K562 (cell line): Measurements from ENCODE around the gene CCDC92. TPM values are rescaled to one million over a fixed set of nuclear protein-coding genes. Genes with fewer than 3 reads are reported as not detected.
A peak's percentile ranks its signal among the peaks of the same experiment; 100 is the strongest.

ENCODE experiments used
- ARID1B ChIP-seq: fragments of 450-650 bp; IDR thresholded peaks from 2 replicates; pipeline ENCODE4 v1.6.1; 2016; ENCODE audit warnings: antibody characterized with exemption, mild to moderate bottlenecking, inconsistent platforms
- CBX3 ChIP-seq, 2 experiments: IDR thresholded peaks; 1 replicate in 1 of 2; 2 replicates in 1 of 2; pipeline ENCODE4 v1.6.1; 2012; ENCODE audit warnings: inconsistent platforms in 2 of 2, low read length in 2 of 2, borderline replicate concordance in 1 of 2, control low read depth in 1 of 2
- CREM ChIP-seq: IDR thresholded peaks from 2 replicates; pipeline ENCODE4 v1.6.1; 2014; ENCODE audit warnings: antibody characterized with exemption, low read depth
- E2F6 ChIP-seq, 2 experiments: IDR thresholded peaks; 2 replicates each; pipeline ENCODE4 v1.6.1; 2011; ENCODE audit warnings: borderline replicate concordance in 1 of 2, control low read depth in 1 of 2, low read depth in 1 of 2, low read length in 1 of 2, mild to moderate bottlenecking in 1 of 2, mixed read lengths in 1 of 2, moderate library complexity in 1 of 2; ENCODE audit not compliant: insufficient read depth in 1 of 2, insufficient read length in 1 of 2, poor library complexity in 1 of 2, severe bottlenecking in 1 of 2; ENCODE audit errors: extremely low read depth in 1 of 2
- EHMT2 ChIP-seq: fragments of 450-650 bp; IDR thresholded peaks from 2 replicates; pipeline ENCODE4 v1.6.1; 2018; ENCODE audit warnings: antibody characterized with exemption
- FOXJ3 ChIP-seq: sonication (generic); formaldehyde crosslinking; IDR thresholded peaks from 2 replicates; pipeline ENCODE4 v1.4.0; 2020; ENCODE audit warnings: mild to moderate bottlenecking, missing genetic modification reagents
- KAT2B ChIP-seq: IDR thresholded peaks from one replicate; pipeline ENCODE4 v1.6.1; 2012; ENCODE audit warnings: low read depth, mild to moderate bottlenecking, control low read depth, inconsistent platforms, low read length, moderate library complexity
- KDM4B ChIP-seq, 2 experiments: fragments of 450-650 bp in 1 of 2; sonication (generic) in 1 of 2; IDR thresholded peaks; 2 replicates each; pipeline ENCODE4 v1.6.1; 2016 to 2017; ENCODE audit warnings: borderline replicate concordance in 2 of 2, antibody characterized with exemption in 1 of 2, low read depth in 1 of 2, mild to moderate bottlenecking in 1 of 2
- MEF2A ChIP-seq: IDR thresholded peaks from 2 replicates; pipeline ENCODE4 v1.6.1; 2011; ENCODE audit warnings: low read depth, mild to moderate bottlenecking, low read length, moderate library complexity; ENCODE audit not compliant: control insufficient read depth
- NFIX ChIP-seq: fragments of 250-450 bp; sonication (Bioruptor Pico); IDR thresholded peaks from 2 replicates; pipeline ENCODE4 v1.4.0; 2020; ENCODE audit warnings: low read depth, mild to moderate bottlenecking, moderate library complexity
- NR3C1 ChIP-seq: sonication (generic); formaldehyde crosslinking; IDR thresholded peaks from 2 replicates; pipeline ENCODE4 v1.8.1; 2022; ENCODE audit warnings: missing genetic modification reagents
- PHF21A ChIP-seq: fragments of 450-650 bp; IDR thresholded peaks from 2 replicates; pipeline ENCODE4 v1.6.1; 2017; ENCODE audit warnings: low read depth, borderline replicate concordance
- POLR2AphosphoS2 ChIP-seq: IDR thresholded peaks from 2 replicates; pipeline ENCODE4 v1.6.1; 2012; ENCODE audit warnings: low read length, improper control_type of control experiment
- PTBP1 ChIP-seq: fragments of 200-400 bp; formaldehyde crosslinking; IDR thresholded peaks from 2 replicates; pipeline ENCODE4 v1.6.1; 2017; ENCODE audit warnings: low read depth, low read length
- RBM25 ChIP-seq: fragments of 200-400 bp; formaldehyde crosslinking; IDR thresholded peaks from 2 replicates; pipeline ENCODE4 v1.6.1; 2018; ENCODE audit warnings: low read length, low read depth, moderate library complexity; ENCODE audit not compliant: severe bottlenecking
- SAP30 ChIP-seq: fragments of 200-600 bp; sonication (generic); IDR thresholded peaks from 2 replicates; pipeline ENCODE4 v1.6.1; 2012; ENCODE audit warnings: borderline replicate concordance, low read depth, mild to moderate bottlenecking, moderate library complexity, low read length, control low read depth, inconsistent platforms; ENCODE audit not compliant: insufficient read depth, poor library complexity, severe bottlenecking
- SIX5 ChIP-seq, 2 experiments: IDR thresholded peaks; 2 replicates each; pipeline ENCODE4 v1.6.1; 2011; ENCODE audit warnings: low read length in 2 of 2, borderline replicate concordance in 1 of 2, low read depth in 1 of 2, mild to moderate bottlenecking in 1 of 2, moderate library complexity in 1 of 2; ENCODE audit not compliant: insufficient read depth in 1 of 2
- STAG1 ChIP-seq: sonication (generic); formaldehyde crosslinking; IDR thresholded peaks from 2 replicates; pipeline ENCODE4 v1.5.0; 2020; ENCODE audit warnings: missing genetic modification reagents, borderline replicate concordance
- ZNF277 ChIP-seq: fragments of 250-450 bp; sonication (Bioruptor Pico); IDR thresholded peaks from 2 replicates; pipeline ENCODE4 v1.8.0; 2022; ENCODE audit warnings: inconsistent platforms, mild to moderate bottlenecking, moderate library complexity, borderline replicate concordance
- ZNF584 ChIP-seq: fragments of 200-800 bp; sonication (Bioruptor generic); IDR thresholded peaks from 2 replicates; pipeline ENCODE4 v1.6.1; 2016; ENCODE audit warnings: low read depth, mild to moderate bottlenecking, missing genetic modification characterization, missing compliant biosample characterization
- polyA plus RNA-seq, 8 experiments: library from polyadenylated mRNA; depleted of rRNA in 4 of 8; stranded (reverse) in 5 of 8; unstranded in 3 of 8; fragments of >200 nt; fragmentation: Nextera tagmentation in 2 of 8; fragmentation: Illumina TruSeq in 1 of 8; extraction: Ambion mirVana in 2 of 8; extraction: Trizol in 1 of 8; gene quantifications; 2 replicates each; pipeline versions ENCODE4 v1.2.1 to v1.2.3, GENCODE V29; 2011 to 2014; ENCODE audit warnings: inconsistent platforms in 1 of 8, missing spikeins in 1 of 8
- total RNA-seq, 7 experiments: library from RNA; depleted of rRNA in 6 of 7; stranded (reverse); fragments of >200 nt in 6 of 7; fragmentation: Illumina TruSeq in 2 of 7; extraction: Trizol in 2 of 7; gene quantifications; 2 replicates each; pipeline versions ENCODE4 v1.2.1 to v1.2.3, GENCODE V29; 2011 to 2021; ENCODE audit warnings: low replicate concordance in 1 of 7
- TF ChIP-seq, protein P1 (sequence below): fragments of 250-450 bp; sonication (Bioruptor Pico); IDR thresholded peaks from 2 replicates; pipeline ENCODE4 v1.5.0; 2021; ENCODE audit warnings: mild to moderate bottlenecking, moderate library complexity
- TF ChIP-seq, protein P2 (sequence below): sonication (generic); formaldehyde crosslinking; IDR thresholded peaks from 2 replicates; pipeline ENCODE4 v1.8.0; 2022; ENCODE audit warnings: mild to moderate bottlenecking, missing genetic modification reagents

CCDC92 gene
- total and polyA plus RNA-seq, 9 of the 15 experiments (the other 6 are each of a cell fraction or from before 2014, with no cell fraction given) = 0.27 to 5.9 (median 2.1) TPM

DNA sequence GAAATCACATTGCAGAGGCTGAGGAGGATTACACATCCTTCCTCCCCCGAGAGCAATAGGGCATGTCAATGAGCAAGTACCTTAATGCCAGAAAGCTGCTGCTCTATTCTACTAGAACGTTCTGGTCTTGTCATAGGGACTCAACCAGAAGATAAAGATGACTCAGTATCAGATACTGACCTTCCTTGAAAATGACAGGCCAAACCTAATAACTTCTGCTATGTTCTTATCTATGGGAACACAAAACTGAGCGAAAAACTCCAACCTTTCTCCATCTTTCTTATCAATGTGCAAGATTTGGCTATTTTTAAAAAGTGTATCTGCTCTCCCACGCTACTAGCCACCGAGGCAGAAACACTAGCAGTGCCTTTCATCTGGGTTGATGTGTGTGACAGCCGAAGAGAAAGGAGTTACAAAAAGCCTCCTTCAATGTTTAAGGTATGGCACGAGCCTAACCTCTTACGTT lies 5.5 kb downstream of the CCDC92 start (continued):
- no peak for TF ChIP-seq ZNF277 (CRISPR knock-in tag)
- TF ChIP-seq STAG1 (CRISPR knock-in tag) = no peak
- TF ChIP-seq, protein P1, sequence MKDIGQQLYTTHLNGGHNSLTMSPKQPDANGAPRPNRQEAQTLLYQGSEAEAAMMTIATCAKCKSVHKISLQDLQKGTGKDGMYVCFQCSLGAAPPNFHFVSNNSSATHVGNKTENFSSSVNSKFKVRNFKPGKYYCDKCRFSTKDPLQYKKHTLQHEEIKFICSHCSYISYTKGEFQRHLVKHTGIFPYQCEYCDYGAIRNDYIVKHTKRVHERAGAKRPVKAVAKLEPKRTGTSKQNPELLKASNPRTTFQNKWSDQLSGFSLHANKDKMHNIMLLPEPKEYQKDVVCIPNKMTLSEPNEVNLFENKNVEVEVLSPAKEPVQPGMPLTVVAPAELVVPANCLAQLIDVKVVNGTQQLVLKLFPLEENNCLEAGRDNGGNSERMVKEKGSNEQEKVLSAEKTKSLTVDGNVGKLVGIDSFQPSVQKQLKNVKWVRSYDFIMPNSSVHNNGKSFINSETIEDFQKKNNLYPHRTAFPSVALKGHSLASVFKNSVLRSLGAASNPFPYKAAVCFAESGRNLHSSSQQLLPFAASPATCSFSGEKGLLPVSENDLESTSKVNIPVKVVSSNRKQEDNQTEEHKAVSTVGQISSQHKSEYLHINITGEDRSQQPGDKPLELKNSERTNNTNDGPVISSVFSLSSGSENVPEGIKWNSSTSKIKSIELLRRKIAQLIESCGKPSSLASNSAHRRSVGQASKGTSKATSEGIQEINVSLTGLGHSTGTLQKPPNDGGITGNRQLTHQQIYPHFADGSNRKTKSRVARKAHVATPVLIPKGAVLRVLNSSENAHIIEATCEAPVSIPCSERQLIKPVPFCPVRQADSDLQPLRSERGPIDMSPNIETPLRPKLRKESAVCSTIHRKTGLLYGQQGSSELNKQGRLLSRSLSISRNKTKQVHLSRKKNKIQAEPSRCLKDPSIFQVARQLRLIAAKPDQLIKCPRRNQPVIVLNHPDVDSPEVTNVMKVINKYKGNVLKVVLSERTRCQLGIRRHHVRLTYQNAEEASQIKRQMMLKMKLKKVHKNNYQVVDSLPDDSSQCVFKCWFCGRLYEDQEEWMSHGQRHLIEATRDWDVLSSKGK (CRISPR knock-in tag) = no peak
- TF ChIP-seq SAP30 = no peak
- no peak for TF ChIP-seq POLR2AphosphoS2
- no peak for TF ChIP-seq NFIX (CRISPR knock-in tag)
- TF ChIP-seq, protein P2, sequence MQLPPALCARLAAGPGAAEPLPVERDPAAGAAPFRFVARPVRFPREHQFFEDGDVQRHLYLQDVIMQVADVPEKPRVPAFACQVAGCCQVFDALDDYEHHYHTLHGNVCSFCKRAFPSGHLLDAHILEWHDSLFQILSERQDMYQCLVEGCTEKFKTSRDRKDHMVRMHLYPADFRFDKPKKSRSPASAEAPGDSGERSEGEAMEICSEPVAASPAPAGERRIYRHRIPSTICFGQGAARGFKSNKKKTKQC (CRISPR knock-in tag) = no peak
- TF ChIP-seq KDM4B (IDR thresholded peaks at IDR 0.05; ENCODE audit: borderline replicate concordance in 2 of 2, low read depth in 1 of 2) = no peak
- TF ChIP-seq ZNF584 (CRISPR knock-in tag) = no peak
- TF ChIP-seq ARID1B = peak; percentile 90
- TF ChIP-seq SIX5 (IDR thresholded peaks at IDR 0.05; ENCODE audit: borderline replicate concordance in 1 of 2, insufficient read depth in 1 of 2, low read depth in 1 of 2, low read length in 2 of 2) = no peak
- no peak for TF ChIP-seq PTBP1
- TF ChIP-seq MEF2A = peak; percentile 49; the same call in 1 of the 2 replicates
- no peak for TF ChIP-seq FOXJ3 (CRISPR knock-in tag)
- peak; percentile 56; the same call in 1 of the 2 replicates for TF ChIP-seq CREM
- no peak for TF ChIP-seq RBM25
- no peak for TF ChIP-seq NR3C1 (CRISPR knock-in tag)
- no peak for TF ChIP-seq EHMT2
- no peak for TF ChIP-seq CBX3 (IDR thresholded peaks at IDR 0.05; ENCODE audit: borderline replicate concordance in 1 of 2, low read length in 2 of 2)
- no peak for TF ChIP-seq PHF21A
- TF ChIP-seq E2F6 (IDR thresholded peaks at IDR 0.05; ENCODE audit: borderline replicate concordance in 1 of 2, extremely low read depth in 1 of 2, insufficient read depth in 1 of 2, insufficient read length in 1 of 2, low read depth in 1 of 2, low read length in 1 of 2, poor library complexity in 1 of 2, severe bottlenecking in 1 of 2) = no peak
- TF ChIP-seq KAT2B = no peak
